Measurements from ENCODE around the gene ZNF662. TPM values are rescaled to one million over a fixed set of nuclear protein-coding genes. Genes with fewer than 3 reads are reported as not detected.

Gene ZNF662
- total and polyA plus RNA-seq, 9 of the 15 experiments (the other 6 are each of a cell fraction or from before 2014, with no cell fraction given): 0.07 to 0.55 (median 0.27) TPM

GRCh38 chr3:42871592-42872196 lies 34.2 kb upstream of the ZNF662 start (continued):
- TF ChIP-seq ZNF407 (IDR thresholded peaks at IDR 0.05; ENCODE audit: low read depth): no peak
- TF ChIP-seq EP300 (IDR thresholded peaks at IDR 0.05; ENCODE audit: low read length): peak; percentile 17; the same call in 1 of the 2 replicates
- TF ChIP-seq NFIC (IDR thresholded peaks at IDR 0.05): peak; percentile 58
- TF ChIP-seq MAFK (IDR thresholded peaks at IDR 0.05; ENCODE audit: low read length): no peak
- no peak for TF ChIP-seq PPARD (CRISPR knock-in tag; IDR thresholded peaks at IDR 0.05)
- TF ChIP-seq HDAC8 (tag; IDR thresholded peaks at IDR 0.05): no peak
- no peak for TF ChIP-seq MED1 (CRISPR knock-in tag; IDR thresholded peaks at IDR 0.05; ENCODE audit: borderline replicate concordance)
- 0 out of 2 replicates have a peak, but pooled peaks have one; percentile 10 for TF ChIP-seq GATA2 (CRISPR knock-in tag; IDR thresholded peaks at IDR 0.05)
- no peak for TF ChIP-seq RBM25 (IDR thresholded peaks at IDR 0.05; ENCODE audit: low read depth, low read length, severe bottlenecking)
- no peak for TF ChIP-seq ARHGAP35 (IDR thresholded peaks at IDR 0.05; ENCODE audit: partially characterized antibody)
- no peak for TF ChIP-seq TRIM24 (IDR thresholded peaks at IDR 0.05)
- no peak for TF ChIP-seq NONO (IDR thresholded peaks at IDR 0.05; ENCODE audit: low read depth in 2 of 2, low read length in 1 of 2)
- TF ChIP-seq ZNF77 (CRISPR knock-in tag; IDR thresholded peaks at IDR 0.05): no peak
- no peak for TF ChIP-seq CHD1 (IDR thresholded peaks at IDR 0.05; ENCODE audit: low read length)
- TF ChIP-seq ZNF280A (IDR thresholded peaks at IDR 0.05; ENCODE audit: low read depth, partially characterized antibody): no peak
- no peak for TF ChIP-seq ZNF444 (CRISPR knock-in tag; IDR thresholded peaks at IDR 0.05)
- no peak for TF ChIP-seq SLC30A9 (CRISPR knock-in tag; IDR thresholded peaks at IDR 0.05)
- TF ChIP-seq ZNF668 (CRISPR knock-in tag; IDR thresholded peaks at IDR 0.05): no peak
- TF ChIP-seq, protein P1, sequence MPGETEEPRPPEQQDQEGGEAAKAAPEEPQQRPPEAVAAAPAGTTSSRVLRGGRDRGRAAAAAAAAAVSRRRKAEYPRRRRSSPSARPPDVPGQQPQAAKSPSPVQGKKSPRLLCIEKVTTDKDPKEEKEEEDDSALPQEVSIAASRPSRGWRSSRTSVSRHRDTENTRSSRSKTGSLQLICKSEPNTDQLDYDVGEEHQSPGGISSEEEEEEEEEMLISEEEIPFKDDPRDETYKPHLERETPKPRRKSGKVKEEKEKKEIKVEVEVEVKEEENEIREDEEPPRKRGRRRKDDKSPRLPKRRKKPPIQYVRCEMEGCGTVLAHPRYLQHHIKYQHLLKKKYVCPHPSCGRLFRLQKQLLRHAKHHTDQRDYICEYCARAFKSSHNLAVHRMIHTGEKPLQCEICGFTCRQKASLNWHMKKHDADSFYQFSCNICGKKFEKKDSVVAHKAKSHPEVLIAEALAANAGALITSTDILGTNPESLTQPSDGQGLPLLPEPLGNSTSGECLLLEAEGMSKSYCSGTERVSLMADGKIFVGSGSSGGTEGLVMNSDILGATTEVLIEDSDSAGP (CRISPR knock-in tag; IDR thresholded peaks at IDR 0.05): no peak

Data from K562 (cell line).